HG02943 (cell line): ENCODE results near the gene ENKD1.
A peak's percentile ranks its signal among the peaks of the same experiment; 100 is the strongest.
"Not testable (repeated sequence)": the region's sequence is repeated elsewhere in the genome, so short reads cannot be mapped to it uniquely, and the experiment has no call there.

Source experiments
- ATAC-seq: cut with Tn5 transposase; IDR thresholded peaks from one replicate; pipeline ENCODE4 v1.9.1; 2021; ENCODE audit warnings: mild to moderate bottlenecking, low read depth, moderate library complexity; ENCODE audit not compliant: unreplicated experiment

The ENKD1 gene

GRCh38 chr16:67666559-67667452 lies at the start of gene ENKD1, which contains the start of gene C16orf86:
Gene ENKD1, minus strand, starts transcription at chr16:67666750. Its CDS starts 308 bp downstream, at chr16:67666442.
Gene C16orf86, plus strand, starts transcription at chr16:67666814. Its CDS starts 157 bp downstream, at chr16:67666971.
- peak; percentile 42 for ATAC-seq

GRCh38 chr16:67716097-67716496 lies 49.5 kb upstream of the ENKD1 start:
- no peak for ATAC-seq

GRCh38 chr16:67714522-67714921 lies 48.0 kb upstream of the ENKD1 start:
- no peak for ATAC-seq

- no peak for ATAC-seq
Measured at GRCh38 chr16:67713647-67714273, 47.2 kb upstream of the ENKD1 start.

- ATAC-seq = no peak
Measured at GRCh38 chr16:67710607-67711006, 44.1 kb upstream of the ENKD1 start.

GRCh38 chr16:67709050-67709449 lies 42.5 kb upstream of the ENKD1 start:
- ATAC-seq = no peak

GRCh38 chr16:67708368-67708771 lies 41.8 kb upstream of the ENKD1 start:
- no peak for ATAC-seq

- ATAC-seq = no peak
Measured at GRCh38 chr16:67707790-67708189, 41.2 kb upstream of the ENKD1 start.

GRCh38 chr16:67707210-67707609 lies 40.7 kb upstream of the ENKD1 start:
- ATAC-seq = no peak

GRCh38 chr16:67704110-67704509 lies 37.6 kb upstream of the ENKD1 start:
- no peak for ATAC-seq

- no peak for ATAC-seq
Measured at GRCh38 chr16:67703626-67704025, 37.1 kb upstream of the ENKD1 start.

- ATAC-seq = no peak
Measured at GRCh38 chr16:67702130-67702529, 35.6 kb upstream of the ENKD1 start.

- no peak for ATAC-seq
Measured at GRCh38 chr16:67701420-67701819, 34.9 kb upstream of the ENKD1 start.

- no peak for ATAC-seq
Measured at GRCh38 chr16:67699265-67699664, 32.7 kb upstream of the ENKD1 start.

- ATAC-seq = no peak
Measured at GRCh38 chr16:67697422-67698185, 31.1 kb upstream of the ENKD1 start.

GRCh38 chr16:67694611-67695010 lies 28.1 kb upstream of the ENKD1 start:
- no peak for ATAC-seq

GRCh38 chr16:67693517-67694285 lies 27.2 kb upstream of the ENKD1 start:
- not testable (repeated sequence) for ATAC-seq

- ATAC-seq = no peak
Measured at GRCh38 chr16:67685388-67686112, 19.0 kb upstream of the ENKD1 start.

- no peak for ATAC-seq
Measured at GRCh38 chr16:67683767-67684166, 17.2 kb upstream of the ENKD1 start.
